Right atrium auricular region (tissue), 2 donors: ENCODE measurements around the gene SMIM32. TPM values are rescaled to one million over a fixed set of nuclear protein-coding genes. Genes with fewer than 3 reads are reported as not detected.

Source experiments
- DNase-seq: peaks from one replicate; pipeline ENCODE4 v3.0.0-alpha.2; 2019; ENCODE audit warnings: low spot score
- H3K27ac ChIP-seq, 2 donors: fragments of 200-600 bp; sonication (generic); 1 replicate in 1 of 2; 2 replicates in 1 of 2; pipeline ENCODE4 v1.5.1; 2016 to 2019
- H3K27me3 ChIP-seq, 2 donors: fragments of 200-600 bp; sonication (generic); one replicate each; pipeline versions ENCODE4 v1.5.1 to v1.6.0; 2017 to 2019
- H3K36me3 ChIP-seq: fragments of 200-600 bp; sonication (generic); one replicate; pipeline ENCODE4 v1.5.1; 2016
- H3K4me1 ChIP-seq, 2 donors: fragments of 200-600 bp; sonication (generic); one replicate each; pipeline versions ENCODE4 v1.5.1 to v1.6.0; 2017 to 2019
- H3K4me3 ChIP-seq, 2 donors: fragments of 200-600 bp; sonication (generic); 1 replicate in 1 of 2; 2 replicates in 1 of 2; pipeline ENCODE4 v1.5.1; 2017 to 2019; ENCODE audit warnings: mild to moderate bottlenecking in 1 of 2, moderate library complexity in 1 of 2
- H3K9me3 ChIP-seq, 2 donors: fragments of 200-600 bp; sonication (generic); one replicate each; pipeline ENCODE4 v1.5.1; 2019
- total RNA-seq, 2 donors: library from RNA; depleted of rRNA; stranded (reverse); fragments of >200 nt; gene quantifications; one replicate each; pipeline ENCODE4 v1.1.0, GENCODE V29; 2016
- TF ChIP-seq, protein P1 (sequence below), 2 donors: fragments of 200-600 bp; sonication (generic); IDR thresholded peaks; one replicate each; pipeline ENCODE4 v1.5.1; 2019; ENCODE audit warnings: antibody characterized with exemption in 2 of 2

The SMIM32 gene
- total RNA-seq, 2 donors from 2014 or later = not detected

DNA sequence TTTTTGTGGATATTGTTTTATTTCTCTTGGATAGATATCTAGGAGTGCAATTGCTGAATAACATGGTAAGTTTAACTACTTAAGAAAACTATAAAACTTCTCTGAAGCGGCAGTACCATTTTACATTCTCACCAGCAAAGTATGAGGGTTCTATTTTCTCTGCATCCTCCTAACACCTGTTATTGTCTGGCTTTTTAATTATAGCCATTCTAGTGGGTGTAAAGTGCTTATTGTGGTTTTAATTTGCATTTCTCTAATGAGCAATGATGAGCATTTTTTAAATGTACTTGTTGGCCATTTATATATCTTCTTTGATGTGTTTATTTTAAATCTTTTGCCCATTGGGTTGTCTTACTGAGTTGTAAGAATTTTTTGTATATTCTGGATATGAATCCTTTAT is 28.7 kb downstream of the SMIM32 start:
- peaks cover 11% of the 10 kb centered on the region for H3K36me3 ChIP-seq
- TF ChIP-seq, protein P1, sequence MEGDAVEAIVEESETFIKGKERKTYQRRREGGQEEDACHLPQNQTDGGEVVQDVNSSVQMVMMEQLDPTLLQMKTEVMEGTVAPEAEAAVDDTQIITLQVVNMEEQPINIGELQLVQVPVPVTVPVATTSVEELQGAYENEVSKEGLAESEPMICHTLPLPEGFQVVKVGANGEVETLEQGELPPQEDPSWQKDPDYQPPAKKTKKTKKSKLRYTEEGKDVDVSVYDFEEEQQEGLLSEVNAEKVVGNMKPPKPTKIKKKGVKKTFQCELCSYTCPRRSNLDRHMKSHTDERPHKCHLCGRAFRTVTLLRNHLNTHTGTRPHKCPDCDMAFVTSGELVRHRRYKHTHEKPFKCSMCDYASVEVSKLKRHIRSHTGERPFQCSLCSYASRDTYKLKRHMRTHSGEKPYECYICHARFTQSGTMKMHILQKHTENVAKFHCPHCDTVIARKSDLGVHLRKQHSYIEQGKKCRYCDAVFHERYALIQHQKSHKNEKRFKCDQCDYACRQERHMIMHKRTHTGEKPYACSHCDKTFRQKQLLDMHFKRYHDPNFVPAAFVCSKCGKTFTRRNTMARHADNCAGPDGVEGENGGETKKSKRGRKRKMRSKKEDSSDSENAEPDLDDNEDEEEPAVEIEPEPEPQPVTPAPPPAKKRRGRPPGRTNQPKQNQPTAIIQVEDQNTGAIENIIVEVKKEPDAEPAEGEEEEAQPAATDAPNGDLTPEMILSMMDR (IDR thresholded peaks at IDR 0.05) = no peak
- no peaks in the 10 kb centered on the region for H3K4me1 ChIP-seq
- no peak overlapping the region for H3K27ac ChIP-seq
- no peaks in the 10 kb centered on the region for H3K27me3 ChIP-seq
- H3K4me3 ChIP-seq = no peak overlapping the region
- no peak for DNase-seq
- H3K9me3 ChIP-seq = no peaks in the 10 kb centered on the region

DNA sequence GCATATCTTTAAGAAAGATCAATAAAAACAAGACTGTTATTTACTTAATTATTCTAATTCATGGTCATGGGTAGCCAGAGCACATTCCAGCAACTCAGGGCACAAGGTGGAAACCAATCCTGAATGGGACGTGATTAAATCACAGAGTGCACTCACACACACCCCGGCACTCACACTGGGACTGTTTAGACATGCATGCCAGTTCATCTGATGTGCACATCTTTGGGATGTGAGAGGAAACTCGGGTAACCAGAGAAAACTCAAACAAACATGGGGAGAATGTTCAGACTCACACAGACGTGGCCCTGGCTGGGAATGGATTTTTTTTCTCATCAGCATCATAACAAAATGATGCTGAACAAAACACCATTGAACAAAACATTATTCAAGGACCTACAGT is 31.0 kb downstream of the SMIM32 start:
- Histone ChIP-seq H3K36me3 (peaks cover 11% of the 10 kb centered on the region), H3K27me3 (no peaks in the 10 kb centered on the region), H3K27ac (no peak overlapping the region), H3K4me3 (no peak overlapping the region), H3K9me3 (no peaks in the 10 kb centered on the region), H3K4me1 (peaks cover 0 to 4% of the 10 kb centered on the region in 2 donors)
- TF ChIP-seq, protein P1 (IDR thresholded peaks at IDR 0.05) = no peak
- no peak for DNase-seq

DNA sequence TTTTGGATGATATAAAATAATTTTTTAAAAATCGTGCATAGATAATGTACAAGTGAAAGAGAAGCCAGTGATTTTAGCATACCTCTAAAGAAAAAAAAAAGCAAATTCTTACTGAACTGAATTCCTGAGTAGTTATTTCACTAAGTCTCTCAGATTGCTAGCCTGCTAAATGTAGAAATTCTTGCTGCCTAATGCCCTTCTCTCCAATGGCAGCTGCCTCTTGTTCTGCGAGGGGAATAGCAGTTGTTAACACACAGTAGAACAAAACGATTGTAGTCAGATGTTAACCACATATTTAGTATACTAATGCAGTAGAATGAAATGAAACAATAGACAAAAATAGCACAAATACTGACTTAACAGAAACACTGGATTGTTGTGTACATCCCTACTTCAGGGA is 33.5 kb downstream of the SMIM32 start:
- no peaks in the 10 kb centered on the region for H3K9me3 ChIP-seq
- TF ChIP-seq, protein P1 (IDR thresholded peaks at IDR 0.05) = no peak
- H3K36me3 ChIP-seq = peaks cover 29% of the 10 kb centered on the region
- H3K27me3 ChIP-seq = no peaks in the 10 kb centered on the region
- H3K4me1 ChIP-seq = peaks cover 0 to 15% of the 10 kb centered on the region in 2 donors
- no peak for DNase-seq
- H3K27ac ChIP-seq = no peak overlapping the region
- no peak overlapping the region for H3K4me3 ChIP-seq

DNA sequence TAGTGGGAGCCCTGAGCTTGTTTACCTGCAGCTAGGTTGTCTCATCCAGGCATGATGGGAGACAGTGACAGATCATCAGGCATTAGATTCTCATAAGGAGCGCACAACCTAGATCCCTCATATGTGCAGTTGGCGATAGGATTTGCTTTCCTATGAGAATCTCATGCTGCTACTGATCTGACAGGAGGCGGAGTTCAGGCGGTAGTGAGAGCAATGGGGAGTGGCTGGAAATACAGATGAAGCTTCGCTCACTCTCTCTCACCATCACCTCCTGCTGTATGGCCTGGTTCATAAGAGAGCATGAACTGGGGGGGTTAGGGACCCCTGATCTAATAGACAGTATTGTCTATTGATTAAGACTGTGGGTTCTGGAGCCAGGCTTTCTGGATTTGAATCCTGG is 35.4 kb downstream of the SMIM32 start:
- Histone ChIP-seq H3K27ac (no peak overlapping the region), H3K9me3 (no peaks in the 10 kb centered on the region), H3K4me1 (peaks cover 0 to 17% of the 10 kb centered on the region in 2 donors), H3K36me3 (peaks cover 29% of the 10 kb centered on the region), H3K27me3 (no peaks in the 10 kb centered on the region), H3K4me3 (no peak overlapping the region)
- DNase-seq = no peak
- TF ChIP-seq, protein P1 (IDR thresholded peaks at IDR 0.05) = no peak

DNA sequence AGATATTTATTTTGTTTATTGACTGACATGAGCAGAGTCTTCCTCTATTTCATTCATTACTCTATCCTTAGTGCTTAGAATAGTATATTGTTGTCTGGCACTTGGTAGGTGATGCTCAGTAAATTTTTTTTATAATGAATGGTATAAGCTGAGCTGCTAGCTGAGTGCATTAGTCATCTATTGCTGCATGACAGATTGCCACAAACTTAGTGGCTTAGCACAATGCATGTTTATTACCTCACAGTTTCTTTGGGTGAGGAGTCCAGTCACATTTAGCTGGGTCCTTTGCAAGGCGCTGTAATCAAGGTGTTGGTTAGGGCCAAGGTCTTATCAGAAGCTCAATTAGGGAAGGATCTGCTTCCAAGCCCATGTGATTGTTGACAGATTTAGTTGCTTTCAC is 37.2 kb downstream of the SMIM32 start:
- Histone ChIP-seq H3K27me3 (no peaks in the 10 kb centered on the region), H3K27ac (no peak overlapping the region), H3K9me3 (no peaks in the 10 kb centered on the region), H3K36me3 (peaks cover 29% of the 10 kb centered on the region), H3K4me1 (peaks cover 0 to 32% of the 10 kb centered on the region in 2 donors), H3K4me3 (no peak overlapping the region)
- TF ChIP-seq, protein P1 (IDR thresholded peaks at IDR 0.05) = no peak
- no peak for DNase-seq

DNA sequence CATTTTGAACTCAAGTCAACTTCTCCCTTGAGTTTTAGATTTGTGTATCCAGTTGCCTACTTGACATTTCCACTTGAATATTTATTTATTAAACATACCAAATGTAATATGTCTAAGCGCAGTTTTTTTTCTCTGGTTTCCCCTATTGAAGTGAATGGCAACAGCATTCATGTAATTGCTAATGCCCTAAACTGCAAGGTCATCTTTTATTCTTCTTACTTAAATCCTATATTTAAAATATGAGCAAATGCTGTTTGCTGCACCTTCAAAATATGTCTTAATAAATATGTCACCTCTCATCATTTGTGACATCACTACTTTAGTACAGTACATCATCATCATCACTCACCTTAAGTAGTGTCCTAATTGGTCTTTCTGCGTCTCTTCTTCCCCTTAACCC is 37.9 kb downstream of the SMIM32 start:
- no peak for DNase-seq
- peaks cover 29% of the 10 kb centered on the region for H3K36me3 ChIP-seq
- no peaks in the 10 kb centered on the region for H3K9me3 ChIP-seq
- TF ChIP-seq, protein P1 (IDR thresholded peaks at IDR 0.05) = no peak
- H3K4me3 ChIP-seq = no peak overlapping the region
- no peak overlapping the region for H3K27ac ChIP-seq
- H3K27me3 ChIP-seq = no peaks in the 10 kb centered on the region
- peaks cover 0 to 33% of the 10 kb centered on the region in 2 donors for H3K4me1 ChIP-seq
